GM12872 (cell line): ENCODE measurements around the gene FTL.

Source experiments
- TF ChIP-seq, protein P1 (sequence below): IDR thresholded peaks from 3 replicates; pipeline ENCODE4 v1.5.1; 2011; ENCODE audit warnings: low read depth, mild to moderate bottlenecking, low read length, moderate library complexity; ENCODE audit not compliant: insufficient read depth

FTL gene

GRCh38 chr19:48958006-48958405 is 7.1 kb upstream of the FTL start:
- TF ChIP-seq, protein P1, sequence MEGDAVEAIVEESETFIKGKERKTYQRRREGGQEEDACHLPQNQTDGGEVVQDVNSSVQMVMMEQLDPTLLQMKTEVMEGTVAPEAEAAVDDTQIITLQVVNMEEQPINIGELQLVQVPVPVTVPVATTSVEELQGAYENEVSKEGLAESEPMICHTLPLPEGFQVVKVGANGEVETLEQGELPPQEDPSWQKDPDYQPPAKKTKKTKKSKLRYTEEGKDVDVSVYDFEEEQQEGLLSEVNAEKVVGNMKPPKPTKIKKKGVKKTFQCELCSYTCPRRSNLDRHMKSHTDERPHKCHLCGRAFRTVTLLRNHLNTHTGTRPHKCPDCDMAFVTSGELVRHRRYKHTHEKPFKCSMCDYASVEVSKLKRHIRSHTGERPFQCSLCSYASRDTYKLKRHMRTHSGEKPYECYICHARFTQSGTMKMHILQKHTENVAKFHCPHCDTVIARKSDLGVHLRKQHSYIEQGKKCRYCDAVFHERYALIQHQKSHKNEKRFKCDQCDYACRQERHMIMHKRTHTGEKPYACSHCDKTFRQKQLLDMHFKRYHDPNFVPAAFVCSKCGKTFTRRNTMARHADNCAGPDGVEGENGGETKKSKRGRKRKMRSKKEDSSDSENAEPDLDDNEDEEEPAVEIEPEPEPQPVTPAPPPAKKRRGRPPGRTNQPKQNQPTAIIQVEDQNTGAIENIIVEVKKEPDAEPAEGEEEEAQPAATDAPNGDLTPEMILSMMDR: no peak

- TF ChIP-seq, protein P1: no peak
Observed at GRCh38 chr19:48959341-48960239, 5.5 kb upstream of the FTL start.

GRCh38 chr19:48961051-48961649 is 4.0 kb upstream of the FTL start:
- TF ChIP-seq, protein P1: no peak

GRCh38 chr19:48961673-48962028 is 3.5 kb upstream of the FTL start:
- TF ChIP-seq, protein P1: no peak

GRCh38 chr19:48962029-48962848 is 2.9 kb upstream of the FTL start:
- TF ChIP-seq, protein P1: no peak

GRCh38 chr19:48962849-48963165 is 2.3 kb upstream of the FTL start:
- TF ChIP-seq, protein P1: no peak
